Measurements from ENCODE around the gene RGMB. TPM values are rescaled to one million over a fixed set of nuclear protein-coding genes. Genes with fewer than 3 reads are reported as not detected.

The RGMB gene
- total and polyA plus RNA-seq, 3 experiments from 2014 or later, result 2.1 to 5.2 (median 5.1) TPM

DNA sequence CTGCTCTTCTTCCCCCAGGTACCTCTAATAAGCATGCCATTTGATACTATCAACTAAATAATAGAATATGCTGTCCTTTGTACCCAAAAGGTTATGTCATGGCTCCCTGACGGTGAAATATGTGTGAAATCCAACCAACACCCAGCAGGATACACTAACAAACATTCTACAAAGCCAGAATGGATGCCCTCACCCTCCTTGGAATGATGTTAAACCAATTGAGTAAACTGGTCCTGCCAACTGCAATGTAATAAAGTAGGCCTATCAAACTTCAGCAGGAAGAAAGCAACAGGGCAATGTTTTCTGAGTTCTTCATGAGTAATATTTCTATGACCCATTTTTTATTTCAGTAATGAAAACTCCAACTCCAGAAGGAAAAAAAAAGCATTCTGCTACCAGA lies 24.9 kb downstream of the RGMB start:
- H3K36me3 ChIP-seq (ENCODE audit: insufficient read depth, low read length), result no peaks in the 10 kb centered on the region
- ChIA-PET POLR2A (no interaction called here), CTCF (interaction anchor here (4.6 kb wide), 1 partner anchor 29 kb away, joined by 18 read pairs; no protein-coding TSS in a partner anchor)
- H3K4me1 ChIP-seq (ENCODE audit: insufficient read depth, low read length), result no peaks in the 10 kb centered on the region
- H3K27ac Mint-ChIP-seq, result no peak overlapping the region
- DNase-seq, result no peak
- peaks cover 0 to 8% (median 3%) of the 10 kb centered on the region in 3 donors for H3K36me3 Mint-ChIP-seq
- no peak overlapping the region for H3K27ac ChIP-seq (ENCODE audit: low read depth, low read length)
- H3K27me3 ChIP-seq (ENCODE audit: insufficient read depth, low read length, poor library complexity, severe bottlenecking), result no peaks in the 10 kb centered on the region
- H3K4me1 Mint-ChIP-seq, result peaks cover 0 to 5% (median 0%) of the 10 kb centered on the region in 3 donors
- H3K27me3 Mint-ChIP-seq, result no peaks in the 10 kb centered on the region
- H3K9me3 ChIP-seq (ENCODE audit: low read length), result no peaks in the 10 kb centered on the region
- H3K9me3 Mint-ChIP-seq, result no peaks in the 10 kb centered on the region
- no peak overlapping the region for H3K4me3 ChIP-seq (ENCODE audit: low read length)
- H3K4me3 Mint-ChIP-seq, result no peak overlapping the region

DNA sequence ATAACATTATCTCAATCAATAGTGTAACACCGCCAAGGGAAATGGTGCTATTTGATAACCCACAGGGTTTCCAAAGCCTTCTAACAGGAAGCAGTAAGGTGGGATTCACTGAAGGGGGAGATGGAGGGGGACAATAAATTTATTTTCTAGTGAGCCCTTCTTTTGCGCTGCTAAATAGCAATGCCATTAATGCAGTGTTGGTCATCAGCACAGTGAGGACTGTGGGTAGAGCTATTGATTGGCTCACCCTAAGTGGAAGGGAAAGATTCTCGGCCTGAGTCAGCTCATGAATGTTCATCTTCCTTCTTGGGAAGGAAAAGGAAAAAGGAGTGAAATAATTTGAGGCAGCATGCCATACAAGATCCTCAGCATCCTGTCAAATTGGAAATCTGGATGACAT lies 25.4 kb downstream of the RGMB start:
- H3K27me3 ChIP-seq (ENCODE audit: insufficient read depth, low read length, poor library complexity, severe bottlenecking), result no peaks in the 10 kb centered on the region
- H3K4me1 ChIP-seq (ENCODE audit: insufficient read depth, low read length), result no peaks in the 10 kb centered on the region
- H3K9me3 Mint-ChIP-seq, result no peaks in the 10 kb centered on the region
- H3K4me3 ChIP-seq (ENCODE audit: low read length), result no peak overlapping the region
- DNase-seq, result no peak
- peaks cover 0 to 5% (median 0%) of the 10 kb centered on the region in 3 donors for H3K4me1 Mint-ChIP-seq
- no peaks in the 10 kb centered on the region for H3K36me3 ChIP-seq (ENCODE audit: insufficient read depth, low read length)
- H3K4me3 Mint-ChIP-seq, result no peak overlapping the region
- H3K27ac Mint-ChIP-seq, result no peak overlapping the region
- CTCF ChIA-PET, result no interaction called here
- no peaks in the 10 kb centered on the region for H3K9me3 ChIP-seq (ENCODE audit: low read length)
- POLR2A ChIA-PET, result no interaction called here
- no peaks in the 10 kb centered on the region for H3K27me3 Mint-ChIP-seq
- H3K36me3 Mint-ChIP-seq, result peaks cover 0 to 6% (median 3%) of the 10 kb centered on the region in 3 donors
- no peak overlapping the region for H3K27ac ChIP-seq (ENCODE audit: low read depth, low read length)

DNA sequence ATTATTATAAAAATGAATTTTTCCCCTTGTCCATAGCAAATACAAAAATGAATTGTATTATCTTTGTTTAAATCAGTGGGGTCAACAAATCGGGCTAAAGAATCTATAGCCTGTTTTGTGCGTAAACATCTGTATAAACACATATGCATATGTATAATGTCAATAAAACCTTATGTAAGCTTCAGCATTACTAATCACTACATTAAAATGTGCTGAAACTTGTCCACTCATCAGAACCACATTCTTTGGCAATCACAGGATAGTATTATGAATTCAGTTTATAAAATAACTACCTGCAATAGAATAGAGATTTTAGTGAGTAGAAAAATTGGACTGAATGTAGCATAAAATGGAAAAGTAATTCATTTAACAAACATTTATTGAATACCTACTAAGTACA lies 30.6 kb downstream of the RGMB start:
- Histone ChIP-seq H3K4me3 (ENCODE audit: low read length) (no peak overlapping the region), H3K27me3 (ENCODE audit: insufficient read depth, low read length, poor library complexity, severe bottlenecking) (no peaks in the 10 kb centered on the region), H3K9me3 (ENCODE audit: low read length) (peaks cover 4% of the 10 kb centered on the region), H3K27ac (ENCODE audit: low read depth, low read length) (no peak overlapping the region), H3K36me3 (ENCODE audit: insufficient read depth, low read length) (no peaks in the 10 kb centered on the region), H3K4me1 (ENCODE audit: insufficient read depth, low read length) (no peaks in the 10 kb centered on the region)
- Mint-ChIP-seq H3K27ac (no peak overlapping the region), H3K9me3 (peaks cover 29 to 36% (median 31%) of the 10 kb centered on the region in 5 donors), H3K4me1 (no peaks in the 10 kb centered on the region), H3K4me3 (no peak overlapping the region), H3K36me3 (peaks cover 3 to 43% (median 12%) of the 10 kb centered on the region in 3 donors), H3K27me3 (peaks cover 0 to 3% of the 10 kb centered on the region in 2 donors)
- POLR2A ChIA-PET, result no interaction called here
- no peak for DNase-seq
- CTCF ChIA-PET, result no interaction called here

DNA sequence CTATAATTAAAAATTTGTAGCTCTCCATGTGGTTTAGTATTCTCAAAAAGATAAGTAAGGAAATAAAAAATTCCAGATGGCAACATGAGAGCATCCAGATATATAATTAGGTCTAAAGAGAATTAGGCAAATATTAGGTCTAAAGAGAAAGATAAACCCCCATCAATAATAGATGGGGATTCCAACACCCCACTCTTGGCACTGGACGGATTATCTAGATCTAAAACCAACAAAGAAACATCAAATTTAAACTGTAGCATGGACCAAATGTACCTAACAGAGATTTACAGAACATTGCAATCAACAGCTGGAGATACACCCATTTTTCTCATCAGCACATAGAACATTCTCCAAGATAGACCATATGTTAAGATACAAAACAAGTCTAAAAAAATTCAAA lies 31.6 kb downstream of the RGMB start:
- Mint-ChIP-seq H3K4me3 (no peak overlapping the region), H3K9me3 (peaks cover 29 to 36% (median 31%) of the 10 kb centered on the region in 5 donors), H3K36me3 (peaks cover 3 to 43% (median 12%) of the 10 kb centered on the region in 3 donors), H3K27ac (no peak overlapping the region), H3K27me3 (peaks cover 0 to 3% of the 10 kb centered on the region in 2 donors), H3K4me1 (no peaks in the 10 kb centered on the region)
- no peak for DNase-seq
- peaks cover 4% of the 10 kb centered on the region for H3K9me3 ChIP-seq (ENCODE audit: low read length)
- no peaks in the 10 kb centered on the region for H3K36me3 ChIP-seq (ENCODE audit: insufficient read depth, low read length)
- no peaks in the 10 kb centered on the region for H3K4me1 ChIP-seq (ENCODE audit: insufficient read depth, low read length)
- no peak overlapping the region for H3K4me3 ChIP-seq (ENCODE audit: low read length)
- POLR2A ChIA-PET, result no interaction called here
- H3K27ac ChIP-seq (ENCODE audit: low read depth, low read length), result no peak overlapping the region
- no peaks in the 10 kb centered on the region for H3K27me3 ChIP-seq (ENCODE audit: insufficient read depth, low read length, poor library complexity, severe bottlenecking)
- CTCF ChIA-PET, result no interaction called here

DNA sequence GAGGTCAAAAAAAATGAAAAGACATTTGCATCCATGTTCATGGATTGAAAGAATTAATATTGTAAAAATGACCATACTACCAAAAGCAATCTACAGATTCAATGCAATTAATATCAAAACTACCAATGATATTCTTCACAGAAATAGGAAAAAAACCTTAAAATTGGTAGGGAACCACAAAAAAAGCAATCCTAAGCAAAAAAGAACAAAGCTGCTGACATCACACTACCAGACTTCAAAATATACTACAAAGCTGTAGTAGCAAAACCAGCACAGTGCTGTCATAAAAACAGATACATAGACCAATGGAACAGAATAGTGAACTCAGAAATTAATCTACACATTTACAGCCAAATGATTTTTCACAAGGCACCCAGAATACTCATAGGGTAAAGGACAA lies 34.3 kb downstream of the RGMB start:
- Histone ChIP-seq H3K9me3 (ENCODE audit: low read length) (peaks cover 4% of the 10 kb centered on the region), H3K27ac (ENCODE audit: low read depth, low read length) (no peak overlapping the region), H3K36me3 (ENCODE audit: insufficient read depth, low read length) (no peaks in the 10 kb centered on the region), H3K4me1 (ENCODE audit: insufficient read depth, low read length) (no peaks in the 10 kb centered on the region), H3K27me3 (ENCODE audit: insufficient read depth, low read length, poor library complexity, severe bottlenecking) (no peaks in the 10 kb centered on the region), H3K4me3 (ENCODE audit: low read length) (no peak overlapping the region)
- H3K9me3 Mint-ChIP-seq, result peaks cover 29 to 36% (median 31%) of the 10 kb centered on the region in 5 donors
- H3K4me3 Mint-ChIP-seq, result no peak overlapping the region
- no peaks in the 10 kb centered on the region for H3K4me1 Mint-ChIP-seq
- no peak overlapping the region for H3K27ac Mint-ChIP-seq
- H3K27me3 Mint-ChIP-seq, result peaks cover 0 to 3% of the 10 kb centered on the region in 2 donors
- POLR2A ChIA-PET, result no interaction called here
- no peak for DNase-seq
- peaks cover 5 to 43% (median 12%) of the 10 kb centered on the region in 3 donors for H3K36me3 Mint-ChIP-seq
- CTCF ChIA-PET, result no interaction called here

DNA sequence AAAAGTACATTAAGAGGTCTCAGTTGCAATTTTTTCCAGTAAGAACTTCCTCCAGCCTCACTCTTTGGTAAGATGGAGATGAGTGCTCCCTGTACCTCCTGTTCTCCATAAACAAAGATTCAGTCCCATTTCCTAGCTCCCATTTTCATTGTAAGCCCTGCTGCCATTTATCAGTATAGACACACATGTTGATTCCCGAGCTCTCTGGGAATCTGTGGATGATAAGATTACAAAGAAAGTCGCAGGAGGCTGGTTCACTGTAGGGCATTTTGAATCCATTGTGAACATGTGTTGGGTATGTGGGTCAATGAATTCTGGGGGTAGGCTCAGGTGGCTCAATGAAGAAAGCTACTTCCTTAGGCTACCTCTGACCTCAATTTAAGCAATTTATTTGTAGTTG lies 36.7 kb downstream of the RGMB start:
- H3K9me3 ChIP-seq (ENCODE audit: low read length), result peaks cover 4% of the 10 kb centered on the region
- peaks cover 5 to 36% (median 11%) of the 10 kb centered on the region in 3 donors for H3K36me3 Mint-ChIP-seq
- H3K4me3 ChIP-seq (ENCODE audit: low read length), result no peak overlapping the region
- peaks cover 22 to 33% (median 30%) of the 10 kb centered on the region in 5 donors for H3K9me3 Mint-ChIP-seq
- POLR2A ChIA-PET, result no interaction called here
- H3K27ac Mint-ChIP-seq, result no peak overlapping the region
- H3K27ac ChIP-seq (ENCODE audit: low read depth, low read length), result no peak overlapping the region
- H3K4me3 Mint-ChIP-seq, result no peak overlapping the region
- peaks cover 0 to 5% of the 10 kb centered on the region in 2 donors for H3K27me3 Mint-ChIP-seq
- CTCF ChIA-PET, result interaction anchor here (0.7 kb wide), 2 partner anchors 14 to 42 kb away, joined by 3 read pairs; no protein-coding TSS in a partner anchor
- no peak for DNase-seq
- H3K27me3 ChIP-seq (ENCODE audit: insufficient read depth, low read length, poor library complexity, severe bottlenecking), result no peaks in the 10 kb centered on the region
- H3K36me3 ChIP-seq (ENCODE audit: insufficient read depth, low read length), result no peaks in the 10 kb centered on the region
- no peaks in the 10 kb centered on the region for H3K4me1 Mint-ChIP-seq
- H3K4me1 ChIP-seq (ENCODE audit: insufficient read depth, low read length), result no peaks in the 10 kb centered on the region

DNA sequence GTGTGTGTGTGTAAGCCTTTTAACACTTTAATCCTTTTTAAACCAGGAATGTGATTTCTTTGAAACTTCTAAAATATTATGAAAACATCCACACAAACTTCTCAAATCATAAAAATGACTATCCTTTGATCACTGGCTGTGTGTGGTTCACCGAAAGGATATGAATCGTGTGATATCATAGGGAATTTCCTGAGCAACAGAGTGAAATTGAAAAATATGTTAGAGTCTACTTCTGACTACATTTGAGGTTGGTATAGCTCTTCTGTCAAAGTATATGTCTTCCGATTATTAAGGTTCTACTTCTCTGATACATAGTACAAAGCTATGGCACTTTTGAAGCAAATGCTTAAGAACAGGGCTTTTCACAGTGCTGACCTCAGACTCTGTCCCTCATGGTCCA lies 40.3 kb downstream of the RGMB start:
- Histone ChIP-seq H3K9me3 (ENCODE audit: low read length) (no peaks in the 10 kb centered on the region), H3K4me1 (ENCODE audit: insufficient read depth, low read length) (no peaks in the 10 kb centered on the region), H3K36me3 (ENCODE audit: insufficient read depth, low read length) (no peaks in the 10 kb centered on the region), H3K27me3 (ENCODE audit: insufficient read depth, low read length, poor library complexity, severe bottlenecking) (no peaks in the 10 kb centered on the region), H3K27ac (ENCODE audit: low read depth, low read length) (no peak overlapping the region), H3K4me3 (ENCODE audit: low read length) (no peak overlapping the region)
- ChIA-PET POLR2A (no interaction called here), CTCF (no interaction called here)
- DNase-seq, result no peak
- Mint-ChIP-seq H3K4me1 (no peaks in the 10 kb centered on the region), H3K4me3 (no peak overlapping the region), H3K27me3 (peaks cover 0 to 6% of the 10 kb centered on the region in 2 donors), H3K9me3 (peaks cover 0 to 3% (median 0%) of the 10 kb centered on the region in 5 donors), H3K36me3 (peaks cover 0 to 10% (median 2%) of the 10 kb centered on the region in 3 donors), H3K27ac (no peak overlapping the region)

DNA sequence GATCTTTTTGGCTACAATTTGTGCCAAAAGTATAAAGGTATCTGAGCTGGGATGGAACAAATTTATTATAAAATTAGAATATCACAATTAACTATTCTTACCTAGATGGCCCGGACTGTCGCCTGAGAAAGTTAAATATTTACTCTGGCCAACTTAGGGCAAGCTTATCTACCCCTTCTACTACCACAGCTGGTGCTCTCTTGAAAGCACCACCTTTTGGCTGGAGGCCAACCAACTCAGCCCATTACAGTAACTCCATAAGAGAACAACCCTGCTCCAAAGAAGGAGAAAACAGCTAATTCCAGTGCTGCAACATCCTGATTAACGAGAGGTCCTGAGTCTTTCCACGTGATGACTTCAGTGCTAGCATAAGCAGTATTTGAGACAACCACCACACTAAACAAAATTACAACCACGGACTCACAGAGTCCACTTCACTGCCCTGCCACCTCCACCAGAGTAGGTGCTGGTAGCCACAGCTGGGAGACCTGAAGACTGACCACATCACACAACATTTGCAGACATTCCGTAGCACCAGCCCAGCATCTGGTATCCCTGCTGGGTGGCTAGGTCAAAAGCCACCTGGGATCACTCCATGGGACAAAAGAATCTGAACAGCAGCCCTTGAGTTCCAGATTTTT lies 43.2 kb downstream of the RGMB start:
- Histone ChIP-seq H3K27me3 (ENCODE audit: insufficient read depth, low read length, poor library complexity, severe bottlenecking) (no peaks in the 10 kb centered on the region), H3K9me3 (ENCODE audit: low read length) (no peaks in the 10 kb centered on the region), H3K4me1 (ENCODE audit: insufficient read depth, low read length) (no peaks in the 10 kb centered on the region), H3K36me3 (ENCODE audit: insufficient read depth, low read length) (no peaks in the 10 kb centered on the region), H3K4me3 (ENCODE audit: low read length) (no peak overlapping the region), H3K27ac (ENCODE audit: low read depth, low read length) (no peak overlapping the region)
- Mint-ChIP-seq H3K4me3 (no peak overlapping the region), H3K36me3 (peaks cover 3 to 22% (median 7%) of the 10 kb centered on the region in 3 donors), H3K27ac (no peak overlapping the region), H3K4me1 (no peaks in the 10 kb centered on the region), H3K27me3 (peaks cover 0 to 6% of the 10 kb centered on the region in 2 donors), H3K9me3 (peaks cover 0 to 9% (median 7%) of the 10 kb centered on the region in 5 donors)
- DNase-seq, result no peak
- POLR2A ChIA-PET, result no interaction called here
- CTCF ChIA-PET, result no interaction called here

All from CD8-positive, alpha-beta memory T cell (primary cell).